Posterior vena cava (tissue), 2 donors: Measurements from ENCODE around the gene TBC1D22A. TPM values are rescaled to one million over a fixed set of nuclear protein-coding genes. Genes with fewer than 3 reads are reported as not detected.

Experiments
- DNase-seq: peaks from one replicate; pipeline ENCODE4 v3.0.0-alpha.2; 2020; ENCODE audit warnings: low spot score
- intact Hi-C, 2 donors: fragments of 100-400 bp; cut with DNase I; formaldehyde crosslinking; loops; one replicate each; pipeline versions ENCODE4 v1.14.1 to v1.14.2; 2022 to 2023
- total RNA-seq, 2 donors: library from RNA; stranded (reverse); fragmentation: NEBNext Ultra II Directional; extraction: Animal tissue kit (Norgen Biotek cat#: 25700); gene quantifications; one replicate each; pipeline ENCODE4 v1.2.1, GENCODE V29; 2021
- donor health status: DM: yes; HTN: yes; CAD: no.
- donor health status: DM: yes; HTN: yes; CAD: no.

The TBC1D22A gene
- total RNA-seq, 2 donors from 2014 or later = 19.3 to 21.7 TPM

GRCh38 chr22:47034076-47034808, 271.8 kb downstream of the TBC1D22A start:
- DNase-seq = peak; percentile 36
- intact Hi-C loops = no loop called here

- intact Hi-C loops = no loop called here
- DNase-seq = peak; percentile 43
Measured at GRCh38 chr22:47034905-47035419, 272.5 kb downstream of the TBC1D22A start.

GRCh38 chr22:47035425-47035881, 273.0 kb downstream of the TBC1D22A start:
- intact Hi-C loops = no loop called here
- DNase-seq = peak; percentile 69

GRCh38 chr22:47036352-47036751, 273.9 kb downstream of the TBC1D22A start:
- intact Hi-C loops = no loop called here
- DNase-seq = peak; percentile 30

- intact Hi-C loops = no loop called here
- peak; percentile 69 for DNase-seq
Measured at GRCh38 chr22:47036936-47037485, 274.6 kb downstream of the TBC1D22A start.

GRCh38 chr22:47038206-47038835, 275.9 kb downstream of the TBC1D22A start:
- DNase-seq = peak; percentile 64
- intact Hi-C loops = no loop called here

GRCh38 chr22:47039356-47039755, 276.9 kb downstream of the TBC1D22A start:
- no peak for DNase-seq
- intact Hi-C loops = no loop called here

GRCh38 chr22:47040486-47041270, 278.2 kb downstream of the TBC1D22A start:
- peak; percentile 54 for DNase-seq
- intact Hi-C loops = no loop called here

- intact Hi-C loops = no loop called here
- DNase-seq = peak; percentile 78
Measured at GRCh38 chr22:47041271-47042115, 279.0 kb downstream of the TBC1D22A start.

GRCh38 chr22:47042116-47042825, 279.8 kb downstream of the TBC1D22A start:
- intact Hi-C loops = no loop called here
- peak; percentile 67 for DNase-seq

GRCh38 chr22:47042861-47043496, 280.5 kb downstream of the TBC1D22A start:
- DNase-seq = peak; percentile 78
- intact Hi-C loops = no loop called here

GRCh38 chr22:47043835-47044721, 281.6 kb downstream of the TBC1D22A start:
- peak; percentile 76 for DNase-seq
- intact Hi-C loops = no loop called here

- DNase-seq = peak; percentile 42
- intact Hi-C loops = no loop called here
Measured at GRCh38 chr22:47044722-47045535, 282.5 kb downstream of the TBC1D22A start.

GRCh38 chr22:47045691-47046410, 283.4 kb downstream of the TBC1D22A start:
- DNase-seq = peak; percentile 69

GRCh38 chr22:47046411-47047065, 284.1 kb downstream of the TBC1D22A start:
- peak; percentile 13 for DNase-seq
- intact Hi-C loops = no loop called here

More at GRCh38 chr22:47045691-47046410, 283.4 kb downstream of the TBC1D22A start:
- intact Hi-C loops = no loop called here
